ENCODE measurements around the gene SCN5A.
A peak's percentile ranks its signal among the peaks of the same experiment; 100 is the strongest.

The SCN5A gene

GRCh38 chr3:38534180-38534579 lies 115.3 kb downstream of the SCN5A start:
- no peak for DNase-seq

DNA sequence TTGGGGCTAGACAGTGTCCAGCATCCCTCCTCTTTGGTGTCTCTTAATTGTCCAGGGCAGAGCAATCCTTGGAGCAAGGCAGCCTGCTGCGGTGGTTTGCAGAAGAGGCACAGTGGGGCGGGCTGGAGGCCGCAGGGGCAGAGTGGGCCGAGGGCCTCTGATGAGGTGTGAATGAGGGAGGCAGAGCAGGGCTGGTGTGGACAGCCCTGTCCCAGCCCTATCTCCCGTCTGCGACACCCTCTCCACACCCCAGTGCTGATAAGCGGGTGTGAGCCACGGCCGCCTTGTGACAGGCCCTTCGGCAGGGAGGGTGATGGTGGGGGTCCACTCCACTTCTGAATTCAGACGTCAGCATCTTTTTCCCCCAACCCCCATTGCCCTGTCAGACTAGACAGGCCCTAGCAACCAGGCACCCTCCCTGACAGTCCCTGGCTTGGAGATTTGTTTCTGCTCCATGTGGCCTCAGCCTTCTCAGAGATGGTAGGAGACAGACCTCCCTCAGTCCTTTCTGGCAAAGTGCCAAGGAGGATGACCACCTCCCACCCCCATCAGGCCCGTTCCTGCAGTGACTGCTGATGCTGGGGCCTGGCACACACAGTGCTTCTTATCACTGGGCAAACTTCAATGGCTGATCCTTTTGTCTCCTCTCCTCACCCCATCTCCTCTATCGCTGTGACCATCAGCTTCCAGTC lies 116.1 kb downstream of the SCN5A start:
- DNase-seq, result no peak

- DNase-seq, result no peak
Measured at GRCh38 chr3:38532529-38532928, 117.0 kb downstream of the SCN5A start.

- peak; percentile 57 for DNase-seq
Measured at GRCh38 chr3:38528457-38528856, 121.0 kb downstream of the SCN5A start.

DNA sequence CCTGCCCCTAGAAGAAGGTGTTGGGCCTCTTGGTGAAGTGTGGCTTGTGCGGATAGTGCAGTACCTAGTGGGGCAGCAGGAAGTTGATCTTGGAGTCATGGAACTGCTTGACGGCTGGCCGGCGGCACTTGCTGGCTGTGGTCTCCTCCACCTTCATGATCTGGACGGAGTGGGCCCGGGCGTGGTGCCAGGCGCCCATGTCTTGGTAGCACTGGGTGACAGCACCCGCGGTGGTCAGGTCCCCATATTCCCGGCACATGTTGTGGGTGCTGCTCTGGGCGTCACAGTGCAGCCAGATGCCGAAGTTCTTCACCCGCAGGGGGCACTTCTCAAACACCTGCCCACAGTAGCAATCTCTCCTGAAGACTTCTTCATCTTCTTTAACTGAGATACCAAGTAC lies 122.7 kb downstream of the SCN5A start:
- DNase-seq, result no peak

GRCh38 chr3:38524141-38524739 lies 125.2 kb downstream of the SCN5A start:
- DNase-seq, result no peak

GRCh38 chr3:38522002-38522401 lies 127.5 kb downstream of the SCN5A start:
- DNase-seq, result no peak

DNA sequence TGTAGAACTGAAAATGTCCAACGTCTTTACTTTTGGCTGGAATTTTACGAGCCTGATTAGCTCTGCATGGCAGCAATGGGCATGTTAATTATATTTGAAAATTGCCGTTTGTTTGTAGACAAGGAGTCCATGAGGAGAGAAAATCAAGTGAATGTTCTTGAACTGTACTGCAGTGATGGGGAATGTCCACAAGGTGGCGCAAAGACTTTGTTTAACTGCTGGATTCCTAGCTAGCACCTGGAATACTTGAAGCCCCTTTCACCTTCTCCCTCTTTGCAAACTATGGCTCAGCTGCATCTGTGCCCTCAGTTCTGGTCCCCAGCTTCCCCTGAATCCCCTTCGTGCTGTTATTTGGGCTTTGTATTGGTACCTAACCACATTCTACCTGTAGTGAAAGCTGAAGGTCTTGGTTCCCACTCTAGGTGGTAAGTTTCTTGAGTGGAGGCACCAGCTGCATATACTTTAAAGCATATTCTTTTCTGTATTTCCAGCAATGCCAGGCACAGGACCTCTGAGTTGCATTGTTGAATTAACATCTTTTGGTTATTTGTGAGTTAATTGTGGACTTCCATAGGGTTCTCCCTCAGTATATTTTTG lies 128.0 kb downstream of the SCN5A start:
- peak; percentile 84 for DNase-seq

DNA sequence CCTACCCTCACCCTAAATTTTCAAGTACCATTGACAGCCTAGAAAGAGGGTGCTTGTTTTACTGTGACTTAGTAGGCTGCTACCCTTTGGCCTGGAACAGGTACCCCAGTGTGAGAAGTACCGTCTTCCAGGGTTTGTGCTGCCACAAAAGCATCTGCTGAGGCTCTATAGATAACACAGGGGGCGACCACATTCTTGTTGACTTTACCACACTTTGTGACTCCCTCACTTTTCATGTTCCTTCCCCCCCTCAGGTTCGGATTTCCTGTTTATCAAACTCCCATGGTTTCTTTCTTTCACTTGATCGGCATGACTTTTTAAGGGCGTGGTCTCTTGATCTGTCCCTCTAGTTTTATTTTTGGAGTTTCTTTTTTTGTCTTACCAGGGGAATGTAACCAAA lies 129.8 kb downstream of the SCN5A start:
- DNase-seq, result peak; percentile 72

GRCh38 chr3:38519000-38519399 lies 130.5 kb downstream of the SCN5A start:
- peak; percentile 11 for DNase-seq

- no peak for DNase-seq
Measured at GRCh38 chr3:38516669-38517068, 132.8 kb downstream of the SCN5A start.

DNA sequence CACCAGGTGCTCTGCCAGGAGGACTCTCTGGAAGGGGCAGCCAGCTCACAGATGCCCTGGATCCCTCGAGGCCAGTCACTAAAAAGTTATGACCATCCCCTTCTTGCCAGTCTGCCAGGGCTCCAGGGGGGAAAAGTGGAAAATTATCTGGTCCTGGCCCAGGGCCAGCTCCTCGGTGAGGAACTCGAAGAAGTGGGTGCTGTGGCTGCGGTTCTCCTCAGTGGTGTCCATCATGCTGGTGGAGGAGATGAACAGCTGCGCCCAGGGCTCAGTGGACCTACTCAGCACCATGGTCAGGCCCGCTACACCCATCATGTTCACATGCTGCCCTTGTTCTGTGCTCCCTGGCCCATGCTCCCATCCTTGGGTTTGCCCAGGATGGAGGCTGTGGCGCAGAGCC lies 134.1 kb downstream of the SCN5A start:
- DNase-seq, result no peak

GRCh38 chr3:38511546-38511945 lies 137.9 kb downstream of the SCN5A start:
- DNase-seq, result no peak

GRCh38 chr3:38510631-38511030 lies 138.9 kb downstream of the SCN5A start:
- DNase-seq, result no peak

- DNase-seq, result no peak
Measured at GRCh38 chr3:38509732-38510131, 139.8 kb downstream of the SCN5A start.

DNA sequence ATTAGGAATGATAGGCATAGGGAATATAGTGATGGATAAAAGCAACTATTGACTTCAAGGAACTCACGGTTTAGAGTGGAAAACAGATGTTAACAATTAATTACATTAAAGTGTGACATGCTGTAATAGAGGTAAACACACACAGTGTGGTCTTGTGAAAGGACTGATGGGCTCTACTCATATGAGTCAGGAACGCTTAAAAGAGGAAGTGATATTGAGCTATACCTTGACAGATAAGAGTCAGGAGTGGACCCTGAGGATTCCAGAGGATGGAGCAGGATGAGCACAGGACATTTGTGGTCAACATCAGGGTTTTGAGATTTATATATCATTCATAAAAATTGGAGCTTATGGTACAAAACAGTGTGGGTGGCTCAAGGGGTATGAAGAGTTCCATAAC lies 142.4 kb downstream of the SCN5A start:
- DNase-seq, result peak; percentile 13

GRCh38 chr3:38500688-38501417 lies 148.6 kb downstream of the SCN5A start:
- no peak for DNase-seq

Data from hematopoietic multipotent progenitor cell treated with erythropoietin and hydrocortisone succinate and interleukin-3 and kit ligand, for 4 days (in vitro differentiated cells).